Measurements from ENCODE around the gene OR6S1. TPM values are rescaled to one million over a fixed set of nuclear protein-coding genes. Genes with fewer than 3 reads are reported as not detected.
"Not testable (repeated sequence)": the region's sequence is repeated elsewhere in the genome, so short reads cannot be mapped to it uniquely, and the experiment has no call there.

Gene OR6S1
- total and polyA plus RNA-seq, 10 of the 15 experiments (the other 5 are each of a cell fraction or from before 2014, with no cell fraction given), result 0.22 to 0.67 (median 0.43) TPM; not detected in 4

GRCh38 chr14:20642755-20643154 lies 1.3 kb upstream of the OR6S1 start:
- FAIRE-seq; H3K36me3 ChIP-seq (ENCODE audit: control insufficient read depth in 2 of 2, insufficient read depth in 2 of 2, low read length in 1 of 2); BruUV-seq (replicated peaks); ATAC-seq; RAD21 ChIA-PET (ENCODE audit: unreplicated experiment); H3K79me2 ChIP-seq (ENCODE audit: control insufficient read depth, insufficient read depth, low read length); H3K27me3 ChIP-seq (replicated peaks in 1 of 2; ENCODE audit: control insufficient read depth in 2 of 2, insufficient read depth in 2 of 2, low read length in 1 of 2); H4K20me1 ChIP-seq (ENCODE audit: control insufficient read depth, insufficient read depth); H3K27ac ChIP-seq (ENCODE audit: control insufficient read depth, insufficient read depth); intact Hi-C loops (cut with micrococcal nuclease; ENCODE audit: unreplicated experiment); H2AFZ ChIP-seq (ENCODE audit: control insufficient read depth, low read depth, low read length); in situ Hi-C loops (cut with MboI); H3K4me3 ChIP-seq; DNase-seq (ENCODE audit: low read depth, low spot score); H3K9ac ChIP-seq (ENCODE audit: control insufficient read depth, insufficient read depth, low read length); H3K4me1 ChIP-seq (ENCODE audit: control insufficient read depth, insufficient read depth, low read length); H3K9me3 ChIP-seq (replicated peaks; ENCODE audit: control insufficient read depth, insufficient read depth, low read length); H3K4me2 ChIP-seq (ENCODE audit: control insufficient read depth, insufficient read depth): not testable (repeated sequence)
- SMC1A ChIA-PET (ENCODE audit: uncharacterized antibody, unreplicated experiment), result interaction anchor here (0.8 to 1.9 kb wide), 2 partner anchors 8 to 20 kb away, joined by 3 to 4 read pairs; no protein-coding TSS in a partner anchor
- WGBS (ENCODE audit: insufficient coverage, insufficient replicate concordance, low lambda C conversion rate, missing lambda C conversion rate), result 55% methylated on average over 3 of the region's 3 CpGs
- POLR2A ChIA-PET, result interaction anchor here (1.1 kb wide), 1 partner anchor 14 kb away, joined by 3 read pairs; no protein-coding TSS in a partner anchor
- CTCF ChIA-PET, result interaction anchor here (1.0 kb wide), 1 partner anchor 48 kb away, joined by 3 read pairs; no protein-coding TSS in a partner anchor

GRCh38 chr14:20642182-20642581 lies 691 bp upstream of the OR6S1 start:
- no peak overlapping the region for H3K4me3 ChIP-seq
- no peaks in the 10 kb centered on the region; the same call in 2 of the 3 replicates for H3K9me3 ChIP-seq (replicated peaks; ENCODE audit: control insufficient read depth, insufficient read depth, low read length)
- no peaks in the 10 kb centered on the region for H3K4me1 ChIP-seq (ENCODE audit: control insufficient read depth, insufficient read depth, low read length)
- no peaks in the 10 kb centered on the region for H3K36me3 ChIP-seq (ENCODE audit: control insufficient read depth in 2 of 2, insufficient read depth in 2 of 2, low read length in 1 of 2)
- BruUV-seq (replicated peaks), result no TSS peak
- no peak overlapping the region for H3K27ac ChIP-seq (ENCODE audit: control insufficient read depth, insufficient read depth)
- intact Hi-C loops (cut with micrococcal nuclease; ENCODE audit: unreplicated experiment), result no loop called here
- no peak overlapping the region for H3K9ac ChIP-seq (ENCODE audit: control insufficient read depth, insufficient read depth, low read length)
- no peak overlapping the region for H2AFZ ChIP-seq (ENCODE audit: control insufficient read depth, low read depth, low read length)
- DNase-seq (ENCODE audit: low read depth, low spot score) (no peak), ATAC-seq (no peak), FAIRE-seq (no peak)
- no peaks in the 10 kb centered on the region for H4K20me1 ChIP-seq (ENCODE audit: control insufficient read depth, insufficient read depth)
- ChIA-PET POLR2A (interaction anchor here (1.1 kb wide), 1 partner anchor 15 kb away, joined by 3 read pairs; no protein-coding TSS in a partner anchor), CTCF (interaction anchor here (1.0 kb wide), 1 partner anchor 49 kb away, joined by 3 read pairs; no protein-coding TSS in a partner anchor), SMC1A (ENCODE audit: uncharacterized antibody, unreplicated experiment) (interaction anchor here (0.8 kb wide), 1 partner anchor 9 kb away, joined by 3 read pairs; no protein-coding TSS in a partner anchor), RAD21 (ENCODE audit: unreplicated experiment) (no interaction called here)
- H3K27me3 ChIP-seq (replicated peaks in 1 of 2; ENCODE audit: control insufficient read depth in 2 of 2, insufficient read depth in 2 of 2, low read length in 1 of 2), result no peaks in the 10 kb centered on the region; a peak in 1 of 4 replicates
- WGBS (ENCODE audit: insufficient coverage, insufficient replicate concordance, low lambda C conversion rate, missing lambda C conversion rate), result 51% methylated on average over 7 of the region's 7 CpGs
- H3K4me2 ChIP-seq (ENCODE audit: control insufficient read depth, insufficient read depth), result no peak overlapping the region
- no peaks in the 10 kb centered on the region for H3K79me2 ChIP-seq (ENCODE audit: control insufficient read depth, insufficient read depth, low read length)
- in situ Hi-C loops (cut with MboI), result no loop called here
- TF ChIP-seq RUNX3 (IDR thresholded peaks at IDR 0.05; ENCODE audit: low read length), result no peak
- no peak for TF ChIP-seq CTCF (IDR thresholded peaks at IDR 0.05 in 2 of 3, conservative IDR thresholded peaks at IDR 0.05 in 1 of 3; ENCODE audit: control insufficient read depth in 2 of 3, extremely low read depth in 1 of 3, insufficient read depth in 1 of 3, low read depth in 3 of 3, low read length in 3 of 3)
- no peak for TF ChIP-seq ZNF217 (IDR thresholded peaks at IDR 0.05)
- TF ChIP-seq RBBP5 (conservative IDR thresholded peaks at IDR 0.05), result no peak
- no peak for TF ChIP-seq NKRF (conservative IDR thresholded peaks at IDR 0.05)
- TF ChIP-seq KAT2A (conservative IDR thresholded peaks at IDR 0.05; ENCODE audit: control insufficient read depth, low read depth, low read length), result no peak
- no peak for TF ChIP-seq SMAD1 (IDR thresholded peaks at IDR 0.05; ENCODE audit: low read depth, partially characterized antibody)
- TF ChIP-seq ASH2L (IDR thresholded peaks at IDR 0.05; ENCODE audit: borderline replicate concordance, low read depth), result no peak
- TF ChIP-seq USF2 (IDR thresholded peaks at IDR 0.05; ENCODE audit: borderline replicate concordance, low read depth, low read length), result no peak
- TF ChIP-seq NFIC (IDR thresholded peaks at IDR 0.05; ENCODE audit: low read depth, low read length), result no peak
- TF ChIP-seq NRF1 (conservative IDR thresholded peaks at IDR 0.05; ENCODE audit: low read depth, low read length), result no peak
- no peak for TF ChIP-seq SMAD5 (IDR thresholded peaks at IDR 0.05; ENCODE audit: low read depth)

All from GM12878 (cell line).